ENCODE measurements around the gene PPP1R13B.
"Not testable (repeated sequence)": the region's sequence is repeated elsewhere in the genome, so short reads cannot be mapped to it uniquely, and the experiment has no call there.

Gene PPP1R13B

GRCh38 chr14:103858063-103858781, 10.8 kb upstream of the PPP1R13B start:
- DNase-seq (ENCODE audit: low read depth in 3 of 3), result no peak

- no peak for DNase-seq (ENCODE audit: low read depth in 3 of 3)
These were observed 9.9 kb upstream of the PPP1R13B start for GRCh38 chr14:103857256-103857655.

GRCh38 chr14:103856607-103857006, 9.2 kb upstream of the PPP1R13B start:
- no peak for DNase-seq (ENCODE audit: low read depth in 3 of 3)

GRCh38 chr14:103856105-103856504, 8.7 kb upstream of the PPP1R13B start:
- no peak for DNase-seq (ENCODE audit: low read depth in 3 of 3)

- DNase-seq (ENCODE audit: low read depth in 3 of 3), result no peak
These were observed 8.3 kb upstream of the PPP1R13B start for GRCh38 chr14:103855734-103856095.

GRCh38 chr14:103854822-103855733, 7.7 kb upstream of the PPP1R13B start:
- no peak for DNase-seq (ENCODE audit: low read depth in 3 of 3)

- DNase-seq (ENCODE audit: low read depth in 3 of 3), result no peak
These were observed 6.8 kb upstream of the PPP1R13B start for GRCh38 chr14:103854017-103854808.

- no peak for DNase-seq (ENCODE audit: low read depth in 3 of 3)
These were observed 1.9 kb upstream of the PPP1R13B start for GRCh38 chr14:103849151-103849886.

GRCh38 chr14:103848175-103849077, 1.1 kb upstream of the PPP1R13B start:
- DNase-seq (ENCODE audit: low read depth in 3 of 3), result no peak

- DNase-seq (ENCODE audit: low read depth in 3 of 3), result peak in 1 of 3 donors; percentile 5
These were observed 578 bp downstream of the PPP1R13B start for GRCh38 chr14:103846543-103847450.

- no peak for DNase-seq (ENCODE audit: low read depth in 3 of 3)
These were observed 1.3 kb downstream of the PPP1R13B start for GRCh38 chr14:103846097-103846496.

GRCh38 chr14:103845327-103845726, 2.0 kb downstream of the PPP1R13B start:
- DNase-seq (ENCODE audit: low read depth in 3 of 3), result no peak

GRCh38 chr14:103841265-103841664, 6.1 kb downstream of the PPP1R13B start:
- DNase-seq (ENCODE audit: low read depth in 3 of 3), result not testable (repeated sequence)

- no peak for DNase-seq (ENCODE audit: low read depth in 3 of 3)
These were observed 7.4 kb downstream of the PPP1R13B start for GRCh38 chr14:103840014-103840413.

- no peak for DNase-seq (ENCODE audit: low read depth in 3 of 3)
These were observed 7.8 kb downstream of the PPP1R13B start for GRCh38 chr14:103839579-103839978.

- DNase-seq (ENCODE audit: low read depth in 3 of 3), result no peak
These were observed 9.3 kb downstream of the PPP1R13B start for GRCh38 chr14:103838117-103838516.

GRCh38 chr14:103836976-103837725, 10.2 kb downstream of the PPP1R13B start:
- DNase-seq (ENCODE audit: low read depth in 3 of 3), result no peak

- no peak for DNase-seq (ENCODE audit: low read depth in 3 of 3)
These were observed 12.4 kb downstream of the PPP1R13B start for GRCh38 chr14:103834956-103835355.

- no peak for DNase-seq (ENCODE audit: low read depth in 3 of 3)
These were observed 13.7 kb downstream of the PPP1R13B start for GRCh38 chr14:103833711-103834110.
